Measurements from ENCODE around the gene IGSF23. TPM values are rescaled to one million over a fixed set of nuclear protein-coding genes. Genes with fewer than 3 reads are reported as not detected.

Gene IGSF23
- polyA plus RNA-seq, 3 donors, result 0.23 to 0.46 (median 0.44) TPM

Small RNAs within 50 kb of the gene (small RNA-seq; reads per million reads assigned to genes)
- not detected for gene AC243964.1 (ENCODE audit: insufficient read length, low read depth)

Other genes with a start within 250 kb of the IGSF23 start
- under 1 TPM in 2 of 3 donors, not detected in 1; 0.07 to 0.09 TPM for gene ZNF285, start 212.0 kb upstream of the IGSF23 start, polyA plus RNA-seq
- under 1 TPM in 1 of 3 donors, not detected in 2; 0.03 TPM for gene ZNF229, start 165.1 kb upstream of the IGSF23 start, polyA plus RNA-seq
- gene ZNF180, start 113.0 kb upstream of the IGSF23 start, polyA plus RNA-seq, result 1 to 10 TPM; 1.2 to 3.5 (median 2.7) TPM
- not detected for gene CEACAM20, start 83.9 kb upstream of the IGSF23 start, polyA plus RNA-seq
- gene PVR, start 30.3 kb downstream of the IGSF23 start, polyA plus RNA-seq, result 10 to 100 TPM; 10.1 to 20.2 (median 12.9) TPM
- gene CEACAM19, start 57.9 kb downstream of the IGSF23 start, polyA plus RNA-seq, result 1 to 10 TPM in 1 of 3 donors, not detected in 2; 7.6 TPM
- not detected for gene CEACAM16, start 85.6 kb downstream of the IGSF23 start, polyA plus RNA-seq
- 100 to 1,000 TPM in 1 of 3 donors, 10 to 100 TPM in 2; 18.7 to 160 (median 23.1) TPM for gene BCL3, start 135.1 kb downstream of the IGSF23 start, polyA plus RNA-seq
- gene CBLC, start 164.3 kb downstream of the IGSF23 start, polyA plus RNA-seq, result not detected
- gene BCAM, start 195.5 kb downstream of the IGSF23 start, polyA plus RNA-seq, result under 1 TPM in 1 of 3 donors, not detected in 2; 0.09 TPM
- gene NECTIN2, start 232.7 kb downstream of the IGSF23 start, polyA plus RNA-seq, result 10 to 100 TPM in 1 of 3 donors, 1 to 10 TPM in 2; 5.6 to 18.2 (median 9.3) TPM